ENCODE results near the gene IQGAP2.

IQGAP2 gene, protein sequence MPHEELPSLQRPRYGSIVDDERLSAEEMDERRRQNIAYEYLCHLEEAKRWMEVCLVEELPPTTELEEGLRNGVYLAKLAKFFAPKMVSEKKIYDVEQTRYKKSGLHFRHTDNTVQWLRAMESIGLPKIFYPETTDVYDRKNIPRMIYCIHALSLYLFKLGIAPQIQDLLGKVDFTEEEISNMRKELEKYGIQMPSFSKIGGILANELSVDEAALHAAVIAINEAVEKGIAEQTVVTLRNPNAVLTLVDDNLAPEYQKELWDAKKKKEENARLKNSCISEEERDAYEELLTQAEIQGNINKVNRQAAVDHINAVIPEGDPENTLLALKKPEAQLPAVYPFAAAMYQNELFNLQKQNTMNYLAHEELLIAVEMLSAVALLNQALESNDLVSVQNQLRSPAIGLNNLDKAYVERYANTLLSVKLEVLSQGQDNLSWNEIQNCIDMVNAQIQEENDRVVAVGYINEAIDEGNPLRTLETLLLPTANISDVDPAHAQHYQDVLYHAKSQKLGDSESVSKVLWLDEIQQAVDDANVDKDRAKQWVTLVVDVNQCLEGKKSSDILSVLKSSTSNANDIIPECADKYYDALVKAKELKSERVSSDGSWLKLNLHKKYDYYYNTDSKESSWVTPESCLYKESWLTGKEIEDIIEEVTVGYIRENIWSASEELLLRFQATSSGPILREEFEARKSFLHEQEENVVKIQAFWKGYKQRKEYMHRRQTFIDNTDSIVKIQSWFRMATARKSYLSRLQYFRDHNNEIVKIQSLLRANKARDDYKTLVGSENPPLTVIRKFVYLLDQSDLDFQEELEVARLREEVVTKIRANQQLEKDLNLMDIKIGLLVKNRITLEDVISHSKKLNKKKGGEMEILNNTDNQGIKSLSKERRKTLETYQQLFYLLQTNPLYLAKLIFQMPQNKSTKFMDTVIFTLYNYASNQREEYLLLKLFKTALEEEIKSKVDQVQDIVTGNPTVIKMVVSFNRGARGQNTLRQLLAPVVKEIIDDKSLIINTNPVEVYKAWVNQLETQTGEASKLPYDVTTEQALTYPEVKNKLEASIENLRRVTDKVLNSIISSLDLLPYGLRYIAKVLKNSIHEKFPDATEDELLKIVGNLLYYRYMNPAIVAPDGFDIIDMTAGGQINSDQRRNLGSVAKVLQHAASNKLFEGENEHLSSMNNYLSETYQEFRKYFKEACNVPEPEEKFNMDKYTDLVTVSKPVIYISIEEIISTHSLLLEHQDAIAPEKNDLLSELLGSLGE (N-terminal part only)

DNA sequence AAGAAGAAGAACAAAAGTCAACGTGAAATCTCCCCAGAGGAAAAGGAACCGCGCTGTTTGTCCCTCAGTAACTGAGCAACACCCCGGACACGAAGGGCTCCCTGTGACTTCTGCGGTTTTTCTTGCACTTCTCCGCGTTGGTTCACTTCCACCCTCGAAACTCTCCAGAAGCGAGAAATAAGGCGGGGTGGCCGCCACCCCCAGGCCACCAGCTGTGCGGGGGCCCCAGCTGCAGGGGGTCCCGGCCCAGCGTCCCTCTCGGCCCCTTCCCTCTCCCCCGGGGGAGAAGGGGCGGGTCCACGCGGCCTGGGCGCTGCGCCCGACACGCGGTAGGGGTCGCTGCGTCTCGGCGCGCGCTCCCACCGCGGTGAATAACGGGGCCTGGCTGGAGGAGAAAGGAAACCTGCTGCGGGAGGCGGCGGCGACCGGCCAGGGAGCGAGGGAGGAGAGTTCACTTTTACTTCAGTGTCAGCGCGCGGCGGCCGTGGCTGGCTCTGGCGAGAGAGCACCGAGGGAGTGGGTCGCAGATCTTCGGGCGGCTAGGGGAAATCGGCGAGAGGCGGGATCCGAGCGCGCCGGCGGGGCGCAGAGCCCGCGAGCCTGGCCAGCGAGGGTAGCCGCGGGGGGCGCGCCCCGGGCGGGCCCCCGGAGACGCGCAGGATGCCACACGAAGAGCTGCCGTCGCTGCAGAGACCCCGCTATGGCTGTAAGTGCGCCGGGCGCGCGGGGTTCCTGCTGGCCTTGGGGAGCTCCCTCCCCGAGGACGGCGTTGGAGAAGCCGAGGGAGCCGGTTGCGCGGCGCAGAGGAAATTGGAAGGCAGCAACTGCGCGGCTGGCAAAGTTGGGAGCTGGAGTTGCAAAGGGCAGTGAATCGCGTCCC lies at the start of gene IQGAP2:
Gene IQGAP2 (plus strand): TSS at position 400 of the 880 bp plus-strand sequence. CDS start 261 bp downstream, at position 661.
- H3K4me3 ChIP-seq (ENCODE audit: low read length), result peak within 1 kb of the TSS; percentile 54
- TF ChIP-seq, protein P1, sequence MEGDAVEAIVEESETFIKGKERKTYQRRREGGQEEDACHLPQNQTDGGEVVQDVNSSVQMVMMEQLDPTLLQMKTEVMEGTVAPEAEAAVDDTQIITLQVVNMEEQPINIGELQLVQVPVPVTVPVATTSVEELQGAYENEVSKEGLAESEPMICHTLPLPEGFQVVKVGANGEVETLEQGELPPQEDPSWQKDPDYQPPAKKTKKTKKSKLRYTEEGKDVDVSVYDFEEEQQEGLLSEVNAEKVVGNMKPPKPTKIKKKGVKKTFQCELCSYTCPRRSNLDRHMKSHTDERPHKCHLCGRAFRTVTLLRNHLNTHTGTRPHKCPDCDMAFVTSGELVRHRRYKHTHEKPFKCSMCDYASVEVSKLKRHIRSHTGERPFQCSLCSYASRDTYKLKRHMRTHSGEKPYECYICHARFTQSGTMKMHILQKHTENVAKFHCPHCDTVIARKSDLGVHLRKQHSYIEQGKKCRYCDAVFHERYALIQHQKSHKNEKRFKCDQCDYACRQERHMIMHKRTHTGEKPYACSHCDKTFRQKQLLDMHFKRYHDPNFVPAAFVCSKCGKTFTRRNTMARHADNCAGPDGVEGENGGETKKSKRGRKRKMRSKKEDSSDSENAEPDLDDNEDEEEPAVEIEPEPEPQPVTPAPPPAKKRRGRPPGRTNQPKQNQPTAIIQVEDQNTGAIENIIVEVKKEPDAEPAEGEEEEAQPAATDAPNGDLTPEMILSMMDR (conservative IDR thresholded peaks at IDR 0.05; ENCODE audit: low read length), result no peak; the same call in 1 of the 2 replicates
- DNase-seq (ENCODE audit: low read depth), result peak; percentile 15

DNA sequence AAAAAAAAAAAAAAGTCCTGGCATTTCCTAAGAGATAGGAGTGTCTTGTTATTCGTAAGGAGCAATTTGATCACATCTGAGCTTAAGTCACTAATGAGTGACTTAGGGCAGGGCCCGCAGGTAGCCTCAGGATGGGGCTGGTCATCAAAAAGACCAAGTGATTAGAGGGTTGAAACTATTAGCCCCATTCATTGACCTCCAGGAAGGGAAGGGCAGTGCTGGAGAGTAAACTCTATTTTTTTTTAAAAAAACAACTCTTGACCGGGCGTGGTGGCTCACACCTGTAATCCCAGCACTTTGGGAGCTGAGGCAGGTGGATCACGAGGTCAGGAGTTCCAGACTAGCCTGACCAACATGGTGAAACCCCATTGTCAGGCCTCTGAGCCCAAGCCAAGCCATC lies 46.2 kb upstream of the IQGAP2 start:
- TF ChIP-seq, protein P1 (conservative IDR thresholded peaks at IDR 0.05; ENCODE audit: low read length), result no peak
- H3K4me3 ChIP-seq (ENCODE audit: low read length), result no peak overlapping the region
- no peak for DNase-seq (ENCODE audit: low read depth)

DNA sequence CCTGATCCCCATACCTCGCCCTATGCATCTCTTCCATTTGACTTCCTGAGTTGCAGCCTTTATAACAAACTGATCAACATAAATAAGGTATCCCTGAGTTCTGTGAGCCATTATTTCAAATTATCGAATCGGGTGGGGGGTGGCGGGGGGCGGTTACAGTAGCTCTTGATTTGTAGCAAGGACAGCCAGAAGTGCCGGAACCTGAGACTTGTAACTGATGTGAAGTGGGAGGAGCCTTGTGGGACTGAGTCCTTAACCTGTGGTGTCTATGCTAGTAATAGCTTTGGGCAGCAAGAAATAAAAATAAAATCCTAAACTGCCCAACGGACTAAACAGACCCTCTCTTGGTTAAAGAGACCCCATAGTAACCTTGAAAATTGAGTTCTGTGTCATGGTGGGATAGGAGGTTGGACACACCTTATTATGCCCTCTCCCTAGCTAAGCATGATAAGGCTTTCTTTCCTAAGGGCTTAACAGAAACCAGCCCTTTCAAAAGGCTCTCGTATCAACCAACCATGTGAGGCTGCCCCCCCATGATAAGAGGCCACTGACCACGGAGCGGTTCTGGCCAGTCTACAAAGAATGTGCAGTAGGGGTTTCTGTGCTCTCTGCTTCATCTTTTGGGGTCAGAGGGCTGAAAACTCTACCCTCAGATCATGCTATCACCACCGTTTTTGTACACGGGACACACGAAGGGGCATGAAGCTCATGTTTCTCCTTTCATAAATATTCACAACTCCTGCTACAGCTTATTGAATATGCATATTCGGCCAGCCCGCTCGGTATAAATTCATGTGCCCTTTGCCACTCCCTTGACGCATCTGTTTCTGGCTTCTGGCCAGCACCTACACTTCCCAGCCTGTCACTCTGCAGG lies 39.5 kb upstream of the IQGAP2 start:
- TF ChIP-seq, protein P1 (conservative IDR thresholded peaks at IDR 0.05; ENCODE audit: low read length), result no peak
- DNase-seq (ENCODE audit: low read depth), result no peak
- H3K4me3 ChIP-seq (ENCODE audit: low read length), result no peak overlapping the region

DNA sequence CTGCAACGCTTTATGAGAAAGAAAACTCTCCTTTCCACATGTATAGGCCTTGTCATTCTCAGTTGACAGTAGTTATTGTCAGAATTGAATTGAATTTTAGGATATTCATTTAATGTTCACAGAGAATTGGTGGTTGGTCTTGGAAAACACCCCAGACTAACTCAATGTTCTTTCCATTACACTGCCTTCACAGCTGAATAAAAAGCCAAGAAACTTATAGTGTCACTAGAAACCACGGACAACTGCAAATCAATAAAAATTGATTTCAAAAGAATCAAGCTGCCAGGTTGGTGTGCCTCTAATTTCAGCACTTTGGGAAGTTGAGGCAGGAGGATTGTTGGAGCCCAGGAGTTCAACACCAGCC lies 38.9 kb upstream of the IQGAP2 start:
- H3K4me3 ChIP-seq (ENCODE audit: low read length), result no peak overlapping the region
- TF ChIP-seq, protein P1 (conservative IDR thresholded peaks at IDR 0.05; ENCODE audit: low read length), result no peak
- DNase-seq (ENCODE audit: low read depth), result no peak

DNA sequence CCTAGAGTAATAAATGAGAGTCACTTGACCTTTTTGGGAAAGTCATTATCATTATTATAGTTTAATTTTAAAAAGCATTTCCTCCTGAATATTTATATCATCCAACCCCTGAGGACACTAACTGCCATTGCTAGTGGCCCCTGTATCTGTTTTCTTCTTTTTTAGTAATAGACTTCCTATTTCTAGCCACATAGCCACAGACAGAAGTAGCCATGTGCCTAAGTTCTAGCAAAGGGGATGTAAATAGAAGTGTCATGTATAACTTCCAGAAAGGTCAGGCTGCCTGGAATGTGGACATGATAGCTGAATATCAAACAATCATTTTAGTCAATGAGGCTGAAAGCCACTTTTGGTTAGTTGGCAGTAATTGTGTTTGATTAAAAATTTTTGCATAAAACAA lies 37.5 kb upstream of the IQGAP2 start:
- no peak for DNase-seq (ENCODE audit: low read depth)
- H3K4me3 ChIP-seq (ENCODE audit: low read length), result no peak overlapping the region
- TF ChIP-seq, protein P1 (conservative IDR thresholded peaks at IDR 0.05; ENCODE audit: low read length), result no peak

All from AG10803 (cell line).